Cardiac ventricle fibroblast (primary cell): ENCODE results near the gene CNN2. TPM values are rescaled to one million over a fixed set of nuclear protein-coding genes. Genes with fewer than 3 reads are reported as not detected.

Experiments
- total RNA-seq: library from RNA; depleted of rRNA; stranded (reverse); fragments of >200 nt; gene quantifications from 2 replicates; pipeline ENCODE4 v1.2.3, GENCODE V29; 2015

The CNN2 gene
- total RNA-seq = 149 and 154 TPM in 2 replicates

DNA sequence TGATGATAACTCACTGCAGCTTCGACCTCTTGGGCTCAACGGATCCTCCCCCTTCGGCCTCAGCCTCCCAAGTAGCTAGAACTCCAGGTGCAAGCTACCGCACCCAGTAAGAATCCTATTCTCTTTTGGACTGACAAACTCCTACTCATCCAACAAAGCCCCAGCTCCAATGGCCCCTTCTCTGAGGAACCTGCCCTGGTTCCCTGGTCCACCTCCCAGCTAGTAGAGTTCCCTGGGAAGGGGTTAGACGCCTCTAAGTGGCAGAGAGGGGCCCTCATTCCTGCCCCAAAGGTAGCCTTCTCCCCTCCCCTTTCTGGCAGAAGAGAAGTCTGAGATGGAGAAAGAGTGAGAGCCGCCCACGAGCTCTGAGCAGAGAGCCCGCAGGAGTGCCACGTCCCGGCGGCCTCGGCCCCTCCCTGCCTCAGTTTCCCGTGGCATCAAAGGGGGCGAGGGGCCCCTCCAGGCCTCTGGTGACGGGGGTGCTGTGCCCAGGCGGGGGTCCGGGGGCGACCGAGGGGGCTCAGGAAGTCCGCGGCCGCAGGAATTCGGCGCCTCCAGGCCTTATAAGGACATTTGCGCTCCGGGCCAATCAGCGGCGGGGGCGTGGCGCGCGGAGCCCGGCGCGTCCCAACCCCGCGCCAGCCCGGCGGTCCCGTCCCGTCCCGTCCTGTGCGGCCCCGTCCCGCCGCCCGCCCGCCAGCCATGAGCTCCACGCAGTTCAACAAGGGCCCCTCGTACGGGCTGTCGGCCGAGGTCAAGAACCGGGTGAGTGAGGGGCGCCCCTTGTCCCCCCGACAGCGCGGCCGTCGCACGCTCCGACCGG lies at the start of gene CNN2:
TSS of gene CNN2 (plus strand) at position 649 of the 823 bp plus-strand sequence. CDS start at position 703, 54 bp downstream.

DNA sequence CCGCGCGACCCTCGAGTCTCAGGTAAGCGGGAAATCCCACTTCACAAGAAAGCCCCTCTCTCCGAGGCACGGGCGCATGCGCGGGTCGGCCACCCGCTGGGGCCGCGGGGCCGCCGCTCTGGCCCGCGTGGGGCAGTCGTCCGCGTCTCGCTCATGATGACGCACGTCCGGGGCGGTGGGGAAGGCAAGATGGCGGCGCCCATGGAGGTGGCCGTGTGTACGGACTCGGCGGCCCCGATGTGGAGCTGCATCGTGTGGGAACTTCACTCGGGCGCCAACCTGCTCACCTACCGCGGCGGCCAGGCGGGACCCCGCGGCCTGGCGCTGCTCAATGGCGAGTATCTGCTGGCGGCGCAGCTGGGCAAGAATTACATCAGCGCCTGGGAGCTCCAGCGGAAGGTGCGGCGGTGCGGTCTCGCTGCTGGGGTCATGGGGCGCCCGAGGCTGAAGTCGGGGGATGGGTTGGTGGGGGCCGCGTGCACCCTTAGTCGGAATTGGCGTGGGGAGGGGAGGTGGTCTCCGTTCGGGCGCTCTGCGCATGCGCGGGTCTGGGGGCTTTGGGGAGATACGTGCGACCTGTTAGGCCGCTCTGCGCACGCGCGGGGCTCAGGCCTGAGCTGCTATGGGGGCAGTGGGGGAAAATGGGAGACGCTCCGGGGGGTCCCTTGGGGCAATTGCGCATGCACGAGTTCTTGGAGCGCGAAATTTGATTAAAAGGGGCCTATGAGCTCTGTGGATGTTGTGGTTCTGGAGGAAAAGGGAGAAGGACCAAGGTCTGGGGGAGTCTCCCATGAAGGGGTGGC lies 42.0 kb upstream of the CNN2 start, which contains the start of gene WDR18:
TSS of gene WDR18 (plus strand) at position 181 of the 803 bp plus-strand sequence. CDS start at position 190, 9 bp downstream.

DNA sequence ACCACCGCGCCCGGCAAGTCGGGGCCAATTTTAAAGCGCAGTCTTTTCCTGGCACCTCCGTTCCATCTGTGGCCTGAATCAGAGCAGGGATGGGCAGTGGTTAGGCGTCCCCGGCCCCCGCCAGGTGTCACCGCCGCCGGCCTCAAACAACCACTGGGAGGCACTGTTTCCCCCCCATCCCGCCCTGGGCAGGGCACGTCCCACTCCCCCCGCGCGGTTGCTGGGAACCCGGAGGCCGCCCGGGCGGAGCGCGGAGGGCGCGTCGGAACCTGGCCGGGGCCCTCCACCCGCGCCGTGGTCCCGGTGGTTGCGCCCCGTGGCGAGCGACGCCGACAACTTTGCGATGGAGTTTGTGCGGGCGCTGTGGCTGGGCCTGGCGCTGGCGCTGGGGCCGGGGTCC lies 26.3 kb upstream of the CNN2 start, which contains the start of gene GRIN3B:
TSS of gene GRIN3B (plus strand) at position 325 of the 400 bp plus-strand sequence. CDS start at position 344, 19 bp downstream.

DNA sequence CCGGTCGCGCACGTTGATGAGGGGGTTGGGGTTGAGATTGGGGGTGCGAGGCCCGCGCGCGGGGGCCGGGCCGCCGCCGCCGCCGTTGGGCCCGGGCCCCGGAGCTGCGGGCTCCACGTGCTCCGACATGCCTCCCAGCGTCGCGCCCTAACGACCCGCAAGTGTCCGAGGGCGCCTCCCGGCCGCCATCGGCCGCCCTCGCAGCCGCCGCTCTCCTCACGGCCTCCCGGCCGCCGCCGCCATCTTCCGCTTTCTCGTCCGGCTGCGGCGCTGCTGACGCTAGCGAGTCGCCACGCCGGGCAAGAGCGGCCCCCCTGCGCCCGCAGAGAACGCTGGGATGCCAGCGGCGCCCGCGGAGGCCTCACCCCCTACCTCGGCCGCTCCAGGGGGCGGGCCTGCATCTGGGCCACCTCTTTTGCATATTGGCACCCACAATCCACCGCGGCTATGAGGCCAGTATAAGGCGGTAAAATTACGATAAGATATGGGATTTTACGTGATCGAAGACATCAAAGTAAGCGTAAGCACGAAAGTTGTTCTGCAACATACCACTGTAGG lies 5.5 kb upstream of the CNN2 start, which contains the start of gene TMEM259:
TSS of gene TMEM259 (minus strand) at position 256 of the 558 bp plus-strand sequence. CDS start at position 129, 127 bp downstream.

DNA sequence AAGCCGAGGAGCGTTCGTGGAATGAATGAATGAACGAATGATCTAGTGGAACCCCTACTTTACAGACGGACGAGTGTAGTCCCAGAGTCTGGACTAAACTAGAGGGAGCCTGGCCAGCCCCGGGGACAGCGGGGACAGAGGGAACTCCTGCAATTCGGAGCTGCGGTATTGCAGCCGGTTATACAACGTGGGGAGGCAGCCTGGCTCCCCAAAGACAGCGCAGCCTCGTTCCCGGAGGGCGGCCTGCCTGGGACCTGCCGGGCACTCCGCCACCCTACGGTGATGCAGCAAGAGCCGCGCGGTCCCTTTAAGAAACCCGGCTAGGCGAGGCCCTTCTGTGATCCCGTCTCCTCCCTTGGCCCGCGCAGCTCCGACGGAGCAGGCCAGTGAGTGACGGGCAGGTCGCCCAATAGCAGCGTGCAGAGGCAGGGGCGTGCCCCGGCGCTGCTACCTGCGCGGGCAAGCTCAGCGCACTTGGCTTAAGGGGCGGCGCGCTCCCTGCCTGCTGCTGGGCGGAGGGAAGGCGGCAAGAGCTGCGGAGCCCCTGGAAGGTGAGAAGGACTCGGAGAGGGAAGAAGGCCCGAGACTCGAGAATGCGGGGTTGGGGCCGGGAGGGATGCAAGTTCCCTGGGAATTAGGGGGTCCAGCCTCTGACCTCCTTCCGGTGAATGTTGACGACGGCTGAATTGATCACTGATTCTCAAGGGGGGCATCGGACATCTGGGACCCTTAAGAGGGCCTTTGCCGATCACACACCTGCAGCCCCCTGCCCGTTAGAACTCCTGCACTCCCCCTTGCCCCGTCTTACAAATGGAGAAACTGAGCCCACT lies 13.5 kb downstream of the CNN2 start, which contains the start of gene ABCA7:
TSS of gene ABCA7 (plus strand) at position 462 of the 830 bp plus-strand sequence. CDS start 1,255 bp downstream, outside the sequence.

DNA sequence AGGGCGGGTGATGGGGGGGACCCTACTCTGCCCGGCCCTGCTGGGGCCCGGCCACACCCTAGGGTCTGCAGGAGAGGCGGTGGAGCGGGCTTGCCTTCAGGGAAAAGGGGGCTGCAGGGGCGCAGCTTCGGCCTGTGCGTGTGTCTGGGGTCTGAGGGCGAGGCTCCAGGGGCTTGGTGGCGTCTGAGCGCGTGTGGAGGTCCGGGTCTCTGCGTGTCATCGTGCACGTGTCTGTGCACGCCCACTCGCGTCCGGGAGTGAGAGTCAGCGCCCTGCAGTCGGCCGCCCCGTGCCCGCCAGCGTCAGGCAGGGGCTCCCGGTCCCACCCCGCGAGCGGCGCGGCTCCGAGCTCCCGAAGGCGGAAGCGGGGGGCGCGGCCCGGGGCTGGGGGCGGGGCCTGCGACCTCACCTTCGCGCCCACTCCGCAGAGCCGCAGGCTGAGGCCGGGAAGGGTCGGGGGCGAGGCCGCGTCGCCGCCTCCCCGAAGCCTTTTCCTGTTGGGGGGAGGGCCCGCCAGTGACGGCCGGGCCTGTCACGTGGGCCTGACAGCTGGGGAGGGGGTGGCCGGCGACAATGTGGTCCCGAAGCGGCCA lies 40.4 kb downstream of the CNN2 start, which contains the start of gene ARHGAP45:
TSS of gene ARHGAP45 (plus strand) at position 420 of the 593 bp plus-strand sequence. CDS start 239 bp downstream, outside the sequence.

Other genes starting within 250 kb of the CNN2 start
- 139 and 147 TPM in 2 replicates for gene PTBP1, start 229.2 kb upstream of the CNN2 start, total RNA-seq
- 0.10 and 0.44 TPM in 2 replicates for gene PLPPR3, start 204.7 kb upstream of the CNN2 start, total RNA-seq
- not detected in 2 replicates for gene AZU1, start 198.8 kb upstream of the CNN2 start, total RNA-seq
- not detected in 2 replicates for gene PRTN3, start 185.6 kb upstream of the CNN2 start, total RNA-seq
- gene ELANE, start 174.3 kb upstream of the CNN2 start, total RNA-seq = 4.6 and 5.4 TPM in 2 replicates
- gene CFD, start 166.9 kb upstream of the CNN2 start, total RNA-seq = 1,761 and 1,927 TPM in 2 replicates
- 30.8 and 34.1 TPM in 2 replicates for gene MED16, start 133.4 kb upstream of the CNN2 start, total RNA-seq
- gene RNU6-9, start 133.1 kb upstream of the CNN2 start, total RNA-seq = not detected in 2 replicates
- gene R3HDM4, start 113.4 kb upstream of the CNN2 start, total RNA-seq = 42.6 and 50.5 TPM in 2 replicates
- gene KISS1R, start 109.3 kb upstream of the CNN2 start, total RNA-seq = not detected in 2 replicates
- gene ARID3A, start 100.6 kb upstream of the CNN2 start, total RNA-seq = 2.6 and 4.9 TPM in 2 replicates
- 25.3 and 36.2 TPM in 2 replicates for gene WDR18, start 42.3 kb upstream of the CNN2 start, total RNA-seq
- gene GRIN3B, start 26.2 kb upstream of the CNN2 start, total RNA-seq = 0.88 and 1.2 TPM in 2 replicates
- gene TMEM259, start 5.5 kb upstream of the CNN2 start, total RNA-seq = 99.7 and 104 TPM in 2 replicates
- not detected in 2 replicates for gene RNU6-2, start 5.1 kb upstream of the CNN2 start, total RNA-seq
- gene ABCA7, start 13.5 kb downstream of the CNN2 start, total RNA-seq = 2.7 and 3.6 TPM in 2 replicates
- gene ARHGAP45, start 40.6 kb downstream of the CNN2 start, total RNA-seq = 0.37 and 0.39 TPM in 2 replicates
- 191 and 315 TPM in 2 replicates for gene POLR2E, start 68.8 kb downstream of the CNN2 start, total RNA-seq
- gene GPX4, start 77.4 kb downstream of the CNN2 start, total RNA-seq = 470 and 535 TPM in 2 replicates
- gene SBNO2, start 147.7 kb downstream of the CNN2 start, total RNA-seq = 37.6 and 40.9 TPM in 2 replicates
- 47.5 and 52.5 TPM in 2 replicates for gene STK11, start 179.2 kb downstream of the CNN2 start, total RNA-seq
- gene CBARP, start 211.4 kb downstream of the CNN2 start, total RNA-seq = 1.4 and 2.3 TPM in 2 replicates
- gene ATP5F1D, start 215.1 kb downstream of the CNN2 start, total RNA-seq = 89.8 and 122 TPM in 2 replicates
- 46.7 and 59.6 TPM in 2 replicates for gene MIDN, start 222.0 kb downstream of the CNN2 start, total RNA-seq
- gene CIRBP, start 242.7 kb downstream of the CNN2 start, total RNA-seq = 265 and 335 TPM in 2 replicates
- gene FAM174C, start 248.9 kb downstream of the CNN2 start, total RNA-seq = 52.9 and 54.6 TPM in 2 replicates